LHCN-M2 (cell line): ENCODE measurements around the gene SORBS2. TPM values are rescaled to one million over a fixed set of nuclear protein-coding genes. Genes with fewer than 3 reads are reported as not detected.

Experiments
- DNase-seq: peaks from one replicate; pipeline ENCODE4 v3.0.0-alpha.2; 2012; ENCODE audit warnings: low read depth
- total RNA-seq: library from RNA; depleted of rRNA; stranded (reverse); fragments of >200 nt; gene quantifications from 2 replicates; pipeline ENCODE4 v1.2.3, GENCODE V29; 2014

Gene SORBS2
- total RNA-seq, 1 experiment from 2014 or later = 1.5 TPM

GRCh38 chr4:185644408-185644807 is 167.6 kb downstream of the SORBS2 start:
- DNase-seq = no peak

GRCh38 chr4:185642907-185643306 is 169.1 kb downstream of the SORBS2 start:
- no peak for DNase-seq

GRCh38 chr4:185640811-185641675 is 171.0 kb downstream of the SORBS2 start:
- DNase-seq = peak; percentile 70

GRCh38 chr4:185638548-185639301 is 173.3 kb downstream of the SORBS2 start:
- DNase-seq = no peak

GRCh38 chr4:185638093-185638492 is 173.9 kb downstream of the SORBS2 start:
- no peak for DNase-seq

GRCh38 chr4:185637163-185637875 is 174.7 kb downstream of the SORBS2 start:
- DNase-seq = no peak

GRCh38 chr4:185634066-185634652 is 177.8 kb downstream of the SORBS2 start:
- DNase-seq = peak; percentile 17

GRCh38 chr4:185626798-185627197 is 185.2 kb downstream of the SORBS2 start:
- no peak for DNase-seq

GRCh38 chr4:185625503-185625902 is 186.5 kb downstream of the SORBS2 start:
- no peak for DNase-seq

- no peak for DNase-seq
These were observed 187.8 kb downstream of the SORBS2 start for GRCh38 chr4:185624259-185624589.

- no peak for DNase-seq
These were observed 188.3 kb downstream of the SORBS2 start for GRCh38 chr4:185623444-185624258.

GRCh38 chr4:185608185-185608584 is 203.8 kb downstream of the SORBS2 start:
- DNase-seq = no peak

- DNase-seq = no peak
These were observed 209.6 kb downstream of the SORBS2 start for GRCh38 chr4:185602397-185602796.

- DNase-seq = no peak
These were observed 211.1 kb downstream of the SORBS2 start for GRCh38 chr4:185600801-185601434.

GRCh38 chr4:185599553-185600243 is 212.3 kb downstream of the SORBS2 start:
- DNase-seq = no peak

- no peak for DNase-seq
These were observed 213.0 kb downstream of the SORBS2 start for GRCh38 chr4:185598846-185599552.

GRCh38 chr4:185597532-185598188 is 214.3 kb downstream of the SORBS2 start:
- peak; percentile 75 for DNase-seq

- peak; percentile 60 for DNase-seq
These were observed 219.0 kb downstream of the SORBS2 start for GRCh38 chr4:185592845-185593488.
